ENCODE data around the gene GRID2.
"Not testable (repeated sequence)": the region's sequence is repeated elsewhere in the genome, so short reads cannot be mapped to it uniquely, and the experiment has no call there.

The GRID2 gene

GRCh38 chr4:93660036-93660435 lies 1356.3 kb downstream of the GRID2 start:
- Histone ChIP-seq H3K9me3 (ENCODE audit: control insufficient read depth, insufficient read depth, low read length) (no peaks in the 10 kb centered on the region), H3K9ac (ENCODE audit: low read depth, low read length) (no peak overlapping the region), H3K36me3 (ENCODE audit: insufficient read depth, low read length) (no peaks in the 10 kb centered on the region), H3K4me1 (ENCODE audit: insufficient read depth, low read length) (peaks cover 13% of the 10 kb centered on the region)

- Histone ChIP-seq H3K4me1 (ENCODE audit: insufficient read depth, low read length) (no peaks in the 10 kb centered on the region), H3K36me3 (ENCODE audit: insufficient read depth, low read length) (no peaks in the 10 kb centered on the region), H3K9ac (ENCODE audit: low read depth, low read length) (no peak overlapping the region), H3K9me3 (ENCODE audit: control insufficient read depth, insufficient read depth, low read length) (no peaks in the 10 kb centered on the region)
Observed at GRCh38 chr4:93670434-93670833, 1366.7 kb downstream of the GRID2 start.

- H3K9ac ChIP-seq (ENCODE audit: low read depth, low read length), result no peak overlapping the region
- H3K9me3 ChIP-seq (ENCODE audit: control insufficient read depth, insufficient read depth, low read length), result peaks cover 5% of the 10 kb centered on the region; the same call in 1 of the 2 replicates
- H3K36me3 ChIP-seq (ENCODE audit: insufficient read depth, low read length), result no peaks in the 10 kb centered on the region
Observed at GRCh38 chr4:93671093-93671492, 1367.3 kb downstream of the GRID2 start.

GRCh38 chr4:93676937-93677336 lies 1373.2 kb downstream of the GRID2 start:
- not testable (repeated sequence) for H3K9ac ChIP-seq (ENCODE audit: low read depth, low read length); H3K4me1 ChIP-seq (ENCODE audit: insufficient read depth, low read length); H3K9me3 ChIP-seq (ENCODE audit: control insufficient read depth, insufficient read depth, low read length); H3K36me3 ChIP-seq (ENCODE audit: insufficient read depth, low read length)

More at GRCh38 chr4:93671093-93671492, 1367.3 kb downstream of the GRID2 start:
- no peaks in the 10 kb centered on the region for H3K4me1 ChIP-seq (ENCODE audit: insufficient read depth, low read length)

GRCh38 chr4:93684571-93684970 lies 1380.8 kb downstream of the GRID2 start:
- peaks cover 6% of the 10 kb centered on the region; the same call in 1 of the 2 replicates for H3K4me1 ChIP-seq (ENCODE audit: insufficient read depth, low read length)
- H3K9ac ChIP-seq (ENCODE audit: low read depth, low read length), result no peak overlapping the region
- no peaks in the 10 kb centered on the region; the same call in 1 of the 2 replicates for H3K36me3 ChIP-seq (ENCODE audit: insufficient read depth, low read length)
- H3K9me3 ChIP-seq (ENCODE audit: control insufficient read depth, insufficient read depth, low read length), result no peaks in the 10 kb centered on the region

- Histone ChIP-seq H3K9ac (ENCODE audit: low read depth, low read length) (no peak overlapping the region), H3K9me3 (ENCODE audit: control insufficient read depth, insufficient read depth, low read length) (no peaks in the 10 kb centered on the region), H3K36me3 (ENCODE audit: insufficient read depth, low read length) (no peaks in the 10 kb centered on the region; the same call in 1 of the 2 replicates)
Observed at GRCh38 chr4:93687304-93687703, 1383.5 kb downstream of the GRID2 start.

GRCh38 chr4:93688978-93689377 lies 1385.2 kb downstream of the GRID2 start:
- no peaks in the 10 kb centered on the region; the same call in 1 of the 2 replicates for H3K36me3 ChIP-seq (ENCODE audit: insufficient read depth, low read length)
- H3K9me3 ChIP-seq (ENCODE audit: control insufficient read depth, insufficient read depth, low read length), result no peaks in the 10 kb centered on the region
- no peak overlapping the region for H3K9ac ChIP-seq (ENCODE audit: low read depth, low read length)
- peaks cover 6% of the 10 kb centered on the region; the same call in 1 of the 2 replicates for H3K4me1 ChIP-seq (ENCODE audit: insufficient read depth, low read length)

More at GRCh38 chr4:93687304-93687703, 1383.5 kb downstream of the GRID2 start:
- H3K4me1 ChIP-seq (ENCODE audit: insufficient read depth, low read length), result peaks cover 6% of the 10 kb centered on the region; the same call in 1 of the 2 replicates

- Histone ChIP-seq H3K4me1 (ENCODE audit: insufficient read depth, low read length) (no peaks in the 10 kb centered on the region), H3K36me3 (ENCODE audit: insufficient read depth, low read length) (no peaks in the 10 kb centered on the region), H3K9ac (ENCODE audit: low read depth, low read length) (no peak overlapping the region), H3K9me3 (ENCODE audit: control insufficient read depth, insufficient read depth, low read length) (no peaks in the 10 kb centered on the region)
Observed at GRCh38 chr4:93693141-93693540, 1389.4 kb downstream of the GRID2 start.

GRCh38 chr4:93698686-93699085 lies 1394.9 kb downstream of the GRID2 start:
- H3K9ac ChIP-seq (ENCODE audit: low read depth, low read length), result no peak overlapping the region
- H3K9me3 ChIP-seq (ENCODE audit: control insufficient read depth, insufficient read depth, low read length), result no peaks in the 10 kb centered on the region
- H3K36me3 ChIP-seq (ENCODE audit: insufficient read depth, low read length), result no peaks in the 10 kb centered on the region
- H3K4me1 ChIP-seq (ENCODE audit: insufficient read depth, low read length), result no peaks in the 10 kb centered on the region

GRCh38 chr4:93700571-93700970 lies 1396.8 kb downstream of the GRID2 start:
- no peaks in the 10 kb centered on the region for H3K36me3 ChIP-seq (ENCODE audit: insufficient read depth, low read length)
- no peaks in the 10 kb centered on the region for H3K4me1 ChIP-seq (ENCODE audit: insufficient read depth, low read length)
- H3K9me3 ChIP-seq (ENCODE audit: control insufficient read depth, insufficient read depth, low read length), result no peaks in the 10 kb centered on the region
- no peak overlapping the region for H3K9ac ChIP-seq (ENCODE audit: low read depth, low read length)

- H3K9ac ChIP-seq (ENCODE audit: low read depth, low read length), result no peak overlapping the region
- H3K36me3 ChIP-seq (ENCODE audit: insufficient read depth, low read length), result no peaks in the 10 kb centered on the region
- no peaks in the 10 kb centered on the region; the same call in 1 of the 2 replicates for H3K4me1 ChIP-seq (ENCODE audit: insufficient read depth, low read length)
- no peaks in the 10 kb centered on the region for H3K9me3 ChIP-seq (ENCODE audit: control insufficient read depth, insufficient read depth, low read length)
Observed at GRCh38 chr4:93710101-93710846, 1406.5 kb downstream of the GRID2 start.

- Histone ChIP-seq H3K9me3 (ENCODE audit: control insufficient read depth, insufficient read depth, low read length) (no peaks in the 10 kb centered on the region), H3K9ac (ENCODE audit: low read depth, low read length) (no peak overlapping the region), H3K4me1 (ENCODE audit: insufficient read depth, low read length) (no peaks in the 10 kb centered on the region; the same call in 1 of the 2 replicates), H3K36me3 (ENCODE audit: insufficient read depth, low read length) (no peaks in the 10 kb centered on the region)
Observed at GRCh38 chr4:93710847-93711430, 1407.2 kb downstream of the GRID2 start.

- Histone ChIP-seq H3K4me1 (ENCODE audit: insufficient read depth, low read length) (no peaks in the 10 kb centered on the region), H3K36me3 (ENCODE audit: insufficient read depth, low read length) (no peaks in the 10 kb centered on the region), H3K9me3 (ENCODE audit: control insufficient read depth, insufficient read depth, low read length) (no peaks in the 10 kb centered on the region), H3K9ac (ENCODE audit: low read depth, low read length) (no peak overlapping the region)
Observed at GRCh38 chr4:93718233-93718632, 1414.5 kb downstream of the GRID2 start.

- Histone ChIP-seq H3K36me3 (ENCODE audit: insufficient read depth, low read length) (no peaks in the 10 kb centered on the region), H3K4me1 (ENCODE audit: insufficient read depth, low read length) (no peaks in the 10 kb centered on the region), H3K9ac (ENCODE audit: low read depth, low read length) (no peak overlapping the region)
Observed at GRCh38 chr4:93719552-93719951, 1415.8 kb downstream of the GRID2 start.

GRCh38 chr4:93722446-93722845 lies 1418.7 kb downstream of the GRID2 start:
- H3K4me1 ChIP-seq (ENCODE audit: insufficient read depth, low read length), result no peaks in the 10 kb centered on the region
- no peaks in the 10 kb centered on the region for H3K9me3 ChIP-seq (ENCODE audit: control insufficient read depth, insufficient read depth, low read length)
- H3K9ac ChIP-seq (ENCODE audit: low read depth, low read length), result no peak overlapping the region
- H3K36me3 ChIP-seq (ENCODE audit: insufficient read depth, low read length), result no peaks in the 10 kb centered on the region

More at GRCh38 chr4:93719552-93719951, 1415.8 kb downstream of the GRID2 start:
- H3K9me3 ChIP-seq (ENCODE audit: control insufficient read depth, insufficient read depth, low read length), result no peaks in the 10 kb centered on the region
